Keratinocyte (primary cell): ENCODE measurements around the gene AKR1D1. TPM values are rescaled to one million over a fixed set of nuclear protein-coding genes. Genes with fewer than 3 reads are reported as not detected.

Experiments used
- DNase-seq: peaks from one replicate; pipeline ENCODE4 v3.0.0-alpha.2; 2011; ENCODE audit warnings: low read depth, missing footprints, low spot score
- FAIRE-seq: peaks from 2 replicates; lab custom pipeline; 2011; peaks lifted over from hg19 to GRCh38; lab: Jason Lieb, UNC
- H2AFZ ChIP-seq: 2 replicates; pipeline ENCODE4 v1.6.0; 2012; ENCODE audit warnings: low read length, control low read depth, inconsistent platforms; ENCODE audit not compliant: control insufficient read depth
- H3K27ac ChIP-seq: 2 replicates; pipeline ENCODE4 v1.5.1; 2011; ENCODE audit warnings: low read length; ENCODE audit not compliant: control insufficient read depth, insufficient read depth
- H3K27me3 ChIP-seq: 3 replicates; pipeline ENCODE4 v1.6.0; 2011; ENCODE audit warnings: low read length; ENCODE audit not compliant: control insufficient read depth, insufficient read depth; ENCODE audit errors: extremely low read depth
- H3K36me3 ChIP-seq, 2 experiments: 2 replicates in 1 of 2; 3 replicates in 1 of 2; pipeline ENCODE4 v1.5.1; 2011; ENCODE audit warnings: low read length in 2 of 2, mild to moderate bottlenecking in 1 of 2; ENCODE audit not compliant: control insufficient read depth in 2 of 2, insufficient read depth in 2 of 2; ENCODE audit errors: extremely low read depth in 1 of 2
- H3K4me1 ChIP-seq: 3 replicates; pipeline ENCODE4 v1.5.1; 2011; ENCODE audit warnings: low read length; ENCODE audit not compliant: control insufficient read depth, insufficient read depth; ENCODE audit errors: extremely low read depth
- H3K4me2 ChIP-seq: 3 replicates; pipeline ENCODE4 v1.6.0; 2011; ENCODE audit warnings: low read depth, low read length; ENCODE audit not compliant: control insufficient read depth, insufficient read depth; ENCODE audit errors: extremely low read depth
- H3K4me3 ChIP-seq, 3 experiments: fragments of 200-600 bp in 1 of 3; sonication (generic) in 1 of 3; 2 replicates in 2 of 3; 3 replicates in 1 of 3; pipeline ENCODE4 v1.5.1; 2011 to 2016; ENCODE audit warnings: low read length in 3 of 3, mild to moderate bottlenecking in 3 of 3, control low read depth in 2 of 3, inconsistent platforms in 1 of 3, low read depth in 1 of 3, mixed read lengths in 1 of 3, mixed run types in 1 of 3, moderate library complexity in 1 of 3; ENCODE audit not compliant: control insufficient read depth in 2 of 3, insufficient read depth in 2 of 3; ENCODE audit errors: extremely low read depth in 1 of 3
- H3K79me2 ChIP-seq: 2 replicates; pipeline ENCODE4 v1.6.0; 2012; ENCODE audit warnings: low read length; ENCODE audit not compliant: control insufficient read depth, insufficient read depth
- H3K9ac ChIP-seq: 3 replicates; pipeline ENCODE4 v1.6.0; 2011; ENCODE audit warnings: low read length; ENCODE audit not compliant: control insufficient read depth, insufficient read depth; ENCODE audit errors: extremely low read depth
- H3K9me1 ChIP-seq: 3 replicates; pipeline ENCODE4 v1.6.0; 2011; ENCODE audit warnings: low read length; ENCODE audit not compliant: control insufficient read depth, insufficient read depth; ENCODE audit errors: extremely low read depth
- H3K9me3 ChIP-seq: 2 replicates; pipeline ENCODE4 v1.5.1; 2012; ENCODE audit warnings: low read depth, low read length; ENCODE audit not compliant: control insufficient read depth
- H4K20me1 ChIP-seq: 3 replicates; pipeline ENCODE4 v1.6.0; 2011; ENCODE audit warnings: low read length; ENCODE audit not compliant: control insufficient read depth, insufficient read depth; ENCODE audit errors: extremely low read depth
- CTCF ChIP-seq, 3 experiments: IDR thresholded peaks in 1 of 3; conservative IDR thresholded peaks in 1 of 3; optimal IDR thresholded peaks in 1 of 3; 2 replicates in 2 of 3; 3 replicates in 1 of 3; pipeline versions ENCODE3 to v1.5.1; 2011; ENCODE audit warnings: low read length in 3 of 3, mild to moderate bottlenecking in 3 of 3, moderate library complexity in 2 of 3, control low read depth in 1 of 3, inconsistent platforms in 1 of 3; ENCODE audit not compliant: insufficient read depth in 2 of 3; ENCODE audit errors: extremely low read depth in 1 of 3
- EZH2 ChIP-seq: IDR thresholded peaks from one replicate; pipeline ENCODE4 v1.6.1; 2012; ENCODE audit warnings: inconsistent platforms, mild to moderate bottlenecking, low read length, moderate library complexity
- dilution Hi-C: fragments of 300-500 bp; cut with MboI; formaldehyde crosslinking; loops from one replicate; pipeline ENCODE4 v1.7.0; 2020; ENCODE audit warnings: low sequenced_read_pairs; ENCODE audit not compliant: extremely low pct_ligation_motif_present
- polyA plus RNA-seq, 5 experiments: library from polyadenylated mRNA; depleted of rRNA in 3 of 5; stranded (reverse) in 3 of 5; stranded (forward) in 1 of 5; unstranded in 1 of 5; fragments of >200 nt; gene quantifications; 1 replicate in 1 of 5; 2 replicates in 3 of 5; 3 replicates in 1 of 5; pipeline versions ENCODE4 v1.2.1 to v1.2.3, GENCODE V29; 2011 to 2012; ENCODE audit warnings: missing spikeins in 2 of 5, low read depth in 1 of 5, low replicate concordance in 1 of 5
- small RNA-seq, 3 experiments: library from RNA; depleted of rRNA; stranded (forward); fragments of <200 nt; gene quantifications; one replicate each; pipeline ENCODE3, GENCODE V24; 2012; ENCODE audit warnings: low read depth in 3 of 3, low replicate concordance in 1 of 3; ENCODE audit not compliant: insufficient read length in 3 of 3

AKR1D1 gene
- polyA plus RNA-seq, 1 donor (not counting 4 experiments of a cell fraction or from before 2014, with no cell fraction given): not detected

GRCh38 chr7:138167222-138167621 lies 91.0 kb downstream of the AKR1D1 start:
- Histone ChIP-seq H3K9ac (no peak overlapping the region), H3K27me3 (no peaks in the 10 kb centered on the region), H4K20me1 (no peaks in the 10 kb centered on the region), H2AFZ (no peak overlapping the region), H3K4me2 (no peak overlapping the region), H3K36me3 (no peaks in the 10 kb centered on the region), H3K27ac (no peak overlapping the region), H3K79me2 (no peaks in the 10 kb centered on the region), H3K4me3 (no peak overlapping the region), H3K9me1 (no peaks in the 10 kb centered on the region), H3K4me1 (no peaks in the 10 kb centered on the region), H3K9me3 (peaks cover 2% of the 10 kb centered on the region)
- TF ChIP-seq EZH2: no peak
- no peak for TF ChIP-seq CTCF (optimal IDR thresholded peaks at IDR 0.05 in 1 of 3, IDR thresholded peaks at IDR 0.05 in 1 of 3, conservative IDR thresholded peaks at IDR 0.05 in 1 of 3; ENCODE audit: extremely low read depth in 1 of 3, insufficient read depth in 2 of 3, low read length in 3 of 3)
- FAIRE-seq (no peak), DNase-seq (no peak)
- dilution Hi-C loops: no loop called here

- Histone ChIP-seq H2AFZ (no peak overlapping the region), H3K27ac (no peak overlapping the region), H3K4me1 (no peaks in the 10 kb centered on the region), H3K36me3 (no peaks in the 10 kb centered on the region), H3K9me1 (no peaks in the 10 kb centered on the region), H3K9me3 (peaks cover 2% of the 10 kb centered on the region), H3K27me3 (no peaks in the 10 kb centered on the region), H3K4me2 (no peak overlapping the region), H4K20me1 (no peaks in the 10 kb centered on the region), H3K4me3 (no peak overlapping the region), H3K79me2 (no peaks in the 10 kb centered on the region), H3K9ac (no peak overlapping the region)
- no peak for FAIRE-seq
- no peak for DNase-seq
- dilution Hi-C loops: no loop called here
- TF ChIP-seq EZH2 (no peak), CTCF (optimal IDR thresholded peaks at IDR 0.05 in 1 of 3, IDR thresholded peaks at IDR 0.05 in 1 of 3, conservative IDR thresholded peaks at IDR 0.05 in 1 of 3; ENCODE audit: extremely low read depth in 1 of 3, insufficient read depth in 2 of 3, low read length in 3 of 3) (no peak)
Observed at GRCh38 chr7:138167869-138168296, 91.6 kb downstream of the AKR1D1 start.

Small RNA genes within 50 kb of the gene (small RNA-seq; reads per million reads assigned to genes)
- gene AC024082.2: 0 reads per million in 3 experiments
- gene RN7SKP223: 0 reads per million in 3 experiments

Other genes starting within 250 kb of the AKR1D1 start
- gene DGKI, start 229.5 kb upstream of the AKR1D1 start, polyA plus RNA-seq: 0.01 to 0.14 TPM in 2 of 3 replicates, not detected in the other
- 8.6 to 15.9 TPM (median 12.8 TPM) in 3 replicates for gene CREB3L2, start 74.4 kb upstream of the AKR1D1 start, polyA plus RNA-seq